SK-N-SH treated with all-trans-retinoic acid at 6 μM for 48 hours (cell line): ENCODE measurements around the gene C2CD4B.

Experiments
- ATAC-seq: fragments of 200-7000 bp; cut with Tn5 transposase; 3 replicates; pipeline ENCODE4 v1.9.1; 2020; ENCODE audit warnings: mild to moderate bottlenecking, moderate library complexity
- ARNTL ChIP-seq: fragments of 450-650 bp; formaldehyde crosslinking; IDR thresholded peaks from 2 replicates; pipeline ENCODE4 v1.5.0; 2020; ENCODE audit warnings: low read depth, mild to moderate bottlenecking, moderate library complexity, borderline replicate concordance
- BACH2 ChIP-seq: fragments of 250-450 bp; sonication (Bioruptor Pico); IDR thresholded peaks from 2 replicates; pipeline ENCODE4 v1.9.0; 2021; ENCODE audit warnings: mild to moderate bottlenecking, borderline replicate concordance
- CSDC2 ChIP-seq: fragments of 250-450 bp; sonication (Bioruptor Pico); IDR thresholded peaks from 2 replicates; pipeline ENCODE4 v1.5.0; 2020; ENCODE audit warnings: mild to moderate bottlenecking, moderate library complexity
- ESRRG ChIP-seq: fragments of 250-450 bp; sonication (Bioruptor Pico); IDR thresholded peaks from 2 replicates; pipeline ENCODE4 v1.6.1; 2021; ENCODE audit warnings: mild to moderate bottlenecking
- ISL1 ChIP-seq: fragments of 250-450 bp; sonication (Bioruptor Pico); IDR thresholded peaks from 2 replicates; pipeline ENCODE4 v2.1.2; 2022; ENCODE audit warnings: mild to moderate bottlenecking, moderate library complexity
- PATZ1 ChIP-seq: fragments of 250-450 bp; sonication (Bioruptor Pico); IDR thresholded peaks from 2 replicates; pipeline ENCODE4 v1.8.0; 2020; ENCODE audit warnings: mild to moderate bottlenecking, moderate library complexity, borderline replicate concordance
- PPARA ChIP-seq: fragments of 250-450 bp; sonication (Bioruptor Pico); IDR thresholded peaks from 2 replicates; pipeline ENCODE4 v1.5.0; 2020; ENCODE audit warnings: mild to moderate bottlenecking, borderline replicate concordance
- RARB ChIP-seq: fragments of 250-450 bp; sonication (Bioruptor Pico); IDR thresholded peaks from 2 replicates; pipeline ENCODE4 v1.8.0; 2021; ENCODE audit warnings: mild to moderate bottlenecking, moderate library complexity
- SNAI2 ChIP-seq: fragments of 250-450 bp; sonication (Bioruptor Pico); IDR thresholded peaks from 2 replicates; pipeline ENCODE4 v1.5.0; 2020; ENCODE audit warnings: mild to moderate bottlenecking, moderate library complexity
- TCF4 ChIP-seq: fragments of 250-450 bp; sonication (Bioruptor Pico); IDR thresholded peaks from 2 replicates; pipeline ENCODE4 v1.8.0; 2021; ENCODE audit warnings: mild to moderate bottlenecking, moderate library complexity, borderline replicate concordance
- TOX ChIP-seq: fragments of 250-450 bp; sonication (Bioruptor Pico); IDR thresholded peaks from 2 replicates; pipeline ENCODE4 v1.8.0; 2021; ENCODE audit warnings: mild to moderate bottlenecking, moderate library complexity, borderline replicate concordance
- ZC3H10 ChIP-seq: fragments of 250-450 bp; sonication (Bioruptor Pico); IDR thresholded peaks from 2 replicates; pipeline ENCODE4 v1.5.1; 2021; ENCODE audit warnings: mild to moderate bottlenecking, moderate library complexity
- ZFP3 ChIP-seq: fragments of 250-450 bp; sonication (Bioruptor Pico); IDR thresholded peaks from 2 replicates; pipeline ENCODE4 v1.5.0; 2020; ENCODE audit warnings: mild to moderate bottlenecking, moderate library complexity
- ZFP30 ChIP-seq: fragments of 450-650 bp; formaldehyde crosslinking; IDR thresholded peaks from 2 replicates; pipeline ENCODE4 v1.5.0; 2022; ENCODE audit warnings: mild to moderate bottlenecking, moderate library complexity
- ZNF565 ChIP-seq: fragments of 450-650 bp; formaldehyde crosslinking; conservative IDR thresholded peaks from 2 replicates; pipeline ENCODE4 v1.5.0; 2020; ENCODE audit warnings: low read depth, mild to moderate bottlenecking, moderate library complexity
- ZNF70 ChIP-seq: fragments of 450-650 bp; formaldehyde crosslinking; IDR thresholded peaks from 2 replicates; pipeline ENCODE4 v1.5.0; 2020; ENCODE audit warnings: mild to moderate bottlenecking, moderate library complexity
- ZNF8 ChIP-seq: fragments of 450-650 bp; formaldehyde crosslinking; IDR thresholded peaks from 2 replicates; pipeline ENCODE4 v1.5.0; 2020; ENCODE audit warnings: mild to moderate bottlenecking, moderate library complexity
- TF ChIP-seq, protein P1 (sequence below): fragments of 250-450 bp; sonication (Bioruptor Pico); IDR thresholded peaks from 2 replicates; pipeline ENCODE4 v1.5.0; 2020; ENCODE audit warnings: mild to moderate bottlenecking, moderate library complexity
- TF ChIP-seq, protein P2 (sequence below): fragments of 250-450 bp; sonication (Bioruptor Pico); IDR thresholded peaks from 2 replicates; pipeline ENCODE4 v1.5.1; 2021; ENCODE audit warnings: mild to moderate bottlenecking, moderate library complexity

C2CD4B gene

DNA sequence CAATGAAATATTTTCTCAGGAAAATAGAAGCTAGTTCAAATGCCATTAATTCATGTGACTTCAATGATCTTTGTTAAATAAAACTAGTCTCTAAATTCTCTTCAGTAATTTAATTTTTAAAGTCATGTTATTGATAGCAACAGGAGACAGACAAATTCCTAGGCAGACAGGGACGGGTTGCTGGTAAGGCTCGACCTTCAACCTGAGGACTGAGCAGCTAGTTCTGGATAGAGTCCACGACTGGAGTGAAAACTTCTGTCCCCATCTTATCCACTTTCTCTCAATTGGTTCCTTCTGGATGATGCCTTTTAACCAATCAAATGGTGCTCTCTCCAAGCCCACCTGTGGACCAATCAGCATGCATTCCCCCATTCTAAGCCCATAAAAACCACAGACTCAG lies 43.8 kb upstream of the C2CD4B start (continued):
- no peak for TF ChIP-seq PATZ1 (CRISPR knock-in tag)
- TF ChIP-seq ZNF70 (CRISPR knock-in tag), result no peak
- TF ChIP-seq ZFP3 (CRISPR knock-in tag), result no peak
- no peak for TF ChIP-seq TOX (CRISPR knock-in tag)
- no peak for TF ChIP-seq ZNF8

- no peak for ATAC-seq
- TF ChIP-seq TCF4 (CRISPR knock-in tag), result no peak
- no peak for TF ChIP-seq TOX (CRISPR knock-in tag)
These were observed 43.3 kb upstream of the C2CD4B start for GRCh38 chr15:62208367-62208766.

DNA sequence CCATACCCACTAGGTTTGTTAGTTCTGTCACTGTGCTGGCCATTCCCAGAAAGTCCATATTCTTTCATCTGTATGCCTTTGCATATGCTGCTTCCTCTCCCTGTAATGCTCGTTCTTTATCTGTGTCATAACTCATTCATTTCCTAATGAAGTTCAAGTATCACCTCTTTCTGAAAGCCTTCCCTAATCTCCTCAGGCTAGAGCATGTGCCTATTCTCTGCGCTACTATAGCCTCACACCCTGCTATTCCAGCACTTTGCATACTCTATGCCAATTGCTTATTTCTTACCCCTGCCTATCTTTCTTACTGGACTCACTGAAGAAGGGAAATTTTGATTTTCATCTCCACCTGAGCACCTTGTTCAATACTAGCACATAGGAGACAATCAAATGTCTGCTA lies 25.6 kb upstream of the C2CD4B start:
- no peak for ATAC-seq
- no peak for TF ChIP-seq TOX (CRISPR knock-in tag)
- no peak for TF ChIP-seq ZNF70 (CRISPR knock-in tag)
- TF ChIP-seq ZC3H10 (CRISPR knock-in tag), result no peak
- no peak for TF ChIP-seq ZNF565 (CRISPR knock-in tag)
- no peak for TF ChIP-seq SNAI2
- no peak for TF ChIP-seq ZFP3 (CRISPR knock-in tag)
- no peak for TF ChIP-seq ZFP30 (CRISPR knock-in tag)
- no peak for TF ChIP-seq PPARA (CRISPR knock-in tag)

- TF ChIP-seq PATZ1 (CRISPR knock-in tag) (no peak), RARB (no peak), ZC3H10 (CRISPR knock-in tag) (no peak), ZFP30 (CRISPR knock-in tag) (no peak), PPARA (CRISPR knock-in tag) (no peak), TOX (CRISPR knock-in tag) (no peak), ARNTL (CRISPR knock-in tag) (no peak)
- no peak for ATAC-seq
These were observed 25.2 kb upstream of the C2CD4B start for GRCh38 chr15:62190274-62190673.

DNA sequence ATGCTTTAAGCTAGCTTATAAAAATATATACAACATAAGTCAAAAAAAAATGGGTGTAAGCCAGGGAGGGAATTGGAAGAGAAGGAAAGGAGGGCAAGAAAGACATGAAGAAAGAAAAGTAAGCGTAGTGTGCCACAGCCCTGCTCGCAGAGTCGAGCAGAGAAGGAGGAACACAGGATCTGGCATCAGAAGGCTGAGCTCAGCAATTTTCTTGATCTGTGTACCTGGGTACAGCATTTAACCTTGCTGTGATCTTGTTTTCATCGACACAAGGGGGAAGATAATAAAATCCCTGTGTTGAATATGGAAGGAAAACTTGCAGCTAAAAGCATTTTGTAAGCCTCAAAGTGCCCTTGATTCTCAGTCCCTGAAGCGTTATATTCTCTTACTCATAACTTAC lies 23.7 kb upstream of the C2CD4B start:
- TF ChIP-seq, protein P1, sequence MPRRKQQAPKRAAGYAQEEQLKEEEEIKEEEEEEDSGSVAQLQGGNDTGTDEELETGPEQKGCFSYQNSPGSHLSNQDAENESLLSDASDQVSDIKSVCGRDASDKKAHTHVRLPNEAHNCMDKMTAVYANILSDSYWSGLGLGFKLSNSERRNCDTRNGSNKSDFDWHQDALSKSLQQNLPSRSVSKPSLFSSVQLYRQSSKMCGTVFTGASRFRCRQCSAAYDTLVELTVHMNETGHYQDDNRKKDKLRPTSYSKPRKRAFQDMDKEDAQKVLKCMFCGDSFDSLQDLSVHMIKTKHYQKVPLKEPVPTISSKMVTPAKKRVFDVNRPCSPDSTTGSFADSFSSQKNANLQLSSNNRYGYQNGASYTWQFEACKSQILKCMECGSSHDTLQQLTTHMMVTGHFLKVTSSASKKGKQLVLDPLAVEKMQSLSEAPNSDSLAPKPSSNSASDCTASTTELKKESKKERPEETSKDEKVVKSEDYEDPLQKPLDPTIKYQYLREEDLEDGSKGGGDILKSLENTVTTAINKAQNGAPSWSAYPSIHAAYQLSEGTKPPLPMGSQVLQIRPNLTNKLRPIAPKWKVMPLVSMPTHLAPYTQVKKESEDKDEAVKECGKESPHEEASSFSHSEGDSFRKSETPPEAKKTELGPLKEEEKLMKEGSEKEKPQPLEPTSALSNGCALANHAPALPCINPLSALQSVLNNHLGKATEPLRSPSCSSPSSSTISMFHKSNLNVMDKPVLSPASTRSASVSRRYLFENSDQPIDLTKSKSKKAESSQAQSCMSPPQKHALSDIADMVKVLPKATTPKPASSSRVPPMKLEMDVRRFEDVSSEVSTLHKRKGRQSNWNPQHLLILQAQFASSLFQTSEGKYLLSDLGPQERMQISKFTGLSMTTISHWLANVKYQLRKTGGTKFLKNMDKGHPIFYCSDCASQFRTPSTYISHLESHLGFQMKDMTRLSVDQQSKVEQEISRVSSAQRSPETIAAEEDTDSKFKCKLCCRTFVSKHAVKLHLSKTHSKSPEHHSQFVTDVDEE, result no peak
- TF ChIP-seq ISL1 (CRISPR knock-in tag) (no peak), ZNF8 (no peak), CSDC2 (CRISPR knock-in tag) (no peak), SNAI2 (no peak), PPARA (CRISPR knock-in tag) (no peak), ZNF70 (CRISPR knock-in tag) (no peak), BACH2 (CRISPR knock-in tag) (no peak), ESRRG (CRISPR knock-in tag) (no peak)
- TF ChIP-seq, protein P2, sequence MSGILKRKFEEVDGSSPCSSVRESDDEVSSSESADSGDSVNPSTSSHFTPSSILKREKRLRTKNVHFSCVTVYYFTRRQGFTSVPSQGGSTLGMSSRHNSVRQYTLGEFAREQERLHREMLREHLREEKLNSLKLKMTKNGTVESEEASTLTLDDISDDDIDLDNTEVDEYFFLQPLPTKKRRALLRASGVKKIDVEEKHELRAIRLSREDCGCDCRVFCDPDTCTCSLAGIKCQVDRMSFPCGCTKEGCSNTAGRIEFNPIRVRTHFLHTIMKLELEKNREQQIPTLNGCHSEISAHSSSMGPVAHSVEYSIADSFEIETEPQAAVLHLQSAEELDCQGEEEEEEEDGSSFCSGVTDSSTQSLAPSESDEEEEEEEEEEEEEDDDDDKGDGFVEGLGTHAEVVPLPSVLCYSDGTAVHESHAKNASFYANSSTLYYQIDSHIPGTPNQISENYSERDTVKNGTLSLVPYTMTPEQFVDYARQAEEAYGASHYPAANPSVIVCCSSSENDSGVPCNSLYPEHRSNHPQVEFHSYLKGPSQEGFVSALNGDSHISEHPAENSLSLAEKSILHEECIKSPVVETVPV (CRISPR knock-in tag), result no peak
- TF ChIP-seq, all 23 proteins: peak for 0
- no peak for ATAC-seq
